Caco-2 (cell line): ENCODE data around the gene SAMMSON. TPM values are rescaled to one million over a fixed set of nuclear protein-coding genes. Genes with fewer than 3 reads are reported as not detected.

Source experiments
- BruUV-seq: library from RNA; stranded (reverse); fragments of 400-500 nt; replicated peaks from 2 replicates; lab custom pipeline; 2021; lab: Mats Ljungman, UMichigan
- CTCF ChIA-PET: fragments of 300-600 bp; sonication (Branson Sonifier 250); formaldehyde crosslinking; loops from one replicate; lab custom pipeline; 2022; ENCODE audit warnings: antibody characterized with exemption; lab: Charles Lee
- POLR2A ChIA-PET: fragments of 300-600 bp; sonication (Branson Sonifier 250); formaldehyde crosslinking; loops from one replicate; lab custom pipeline; 2022; ENCODE audit warnings: antibody characterized with exemption; lab: Charles Lee
- DNase-seq, 2 experiments: peaks; one replicate each; pipeline versions ENCODE4 v3.0.0 to v3.0.0-alpha.2; 2020 to 2022
- H3K27me3 ChIP-seq: replicated peaks from 2 replicates; pipeline ENCODE4 v1.6.0; 2011; ENCODE audit warnings: low read length; ENCODE audit not compliant: control insufficient read depth, insufficient read depth
- H3K36me3 ChIP-seq: 2 replicates; pipeline ENCODE4 v1.5.1; 2011; ENCODE audit warnings: low read length; ENCODE audit not compliant: control insufficient read depth, insufficient read depth
- H3K4me1 ChIP-seq: fragments of 250-450 bp; sonication (Bioruptor Pico); 2 replicates; pipeline ENCODE4 v1.5.1; 2020; ENCODE audit warnings: mild to moderate bottlenecking
- H3K4me3 ChIP-seq: 2 replicates; pipeline ENCODE4 v1.5.1; 2011; ENCODE audit warnings: low read depth, mild to moderate bottlenecking, control low read depth, low read length
- H3K9me3 ChIP-seq: fragments of 250-450 bp; sonication (Bioruptor Pico); 2 replicates; pipeline ENCODE4 v1.5.1; 2020; ENCODE audit warnings: mild to moderate bottlenecking, moderate library complexity
- H3K27ac Mint-ChIP-seq: one replicate; pipeline ENCODE4 v1.8.0; 2022; ENCODE audit warnings: mixed read lengths; ENCODE audit not compliant: unreplicated experiment
- H3K27me3 Mint-ChIP-seq: one replicate; pipeline ENCODE4 v1.8.0; 2022; ENCODE audit warnings: mixed read lengths; ENCODE audit not compliant: insufficient read depth, unreplicated experiment
- H3K36me3 Mint-ChIP-seq: one replicate; pipeline ENCODE4 v1.8.0; 2022; ENCODE audit warnings: mild to moderate bottlenecking, mixed read lengths; ENCODE audit not compliant: insufficient read depth, unreplicated experiment
- H3K4me1 Mint-ChIP-seq: one replicate; pipeline ENCODE4 v1.8.0; 2022; ENCODE audit warnings: low read depth, mixed read lengths; ENCODE audit not compliant: unreplicated experiment
- H3K4me3 Mint-ChIP-seq: one replicate; pipeline ENCODE4 v1.8.0; 2022; ENCODE audit warnings: mild to moderate bottlenecking, moderate library complexity, mixed read lengths; ENCODE audit not compliant: unreplicated experiment
- H3K9me3 Mint-ChIP-seq: one replicate; pipeline ENCODE4 v1.8.0; 2022; ENCODE audit warnings: mixed read lengths; ENCODE audit not compliant: unreplicated experiment
- intact Hi-C: fragments of 100-400 bp; cut with micrococcal nuclease; formaldehyde crosslinking; loops from one replicate; pipeline ENCODE4 v1.10.0; 2022; ENCODE audit not compliant: unreplicated experiment
- total RNA-seq: library from RNA; stranded (reverse); gene quantifications from 2 replicates; pipeline ENCODE4 v1.2.3, GENCODE V29; 2022
- TF ChIP-seq, protein P1 (sequence below), 2 experiments: fragments of 200-600 bp in 1 of 2; IDR thresholded peaks; 1 replicate in 1 of 2; 2 replicates in 1 of 2; pipeline versions ENCODE4 v1.5.1 to v1.8.0; 2011 to 2022; ENCODE audit warnings: antibody characterized with exemption in 1 of 2, control low read depth in 1 of 2, inconsistent platforms in 1 of 2, low read depth in 1 of 2, low read length in 1 of 2, mild to moderate bottlenecking in 1 of 2, moderate library complexity in 1 of 2; ENCODE audit not compliant: insufficient read depth in 1 of 2, severe bottlenecking in 1 of 2, unreplicated experiment in 1 of 2

The SAMMSON gene
- total RNA-seq, 1 experiment from 2014 or later, result not detected

DNA sequence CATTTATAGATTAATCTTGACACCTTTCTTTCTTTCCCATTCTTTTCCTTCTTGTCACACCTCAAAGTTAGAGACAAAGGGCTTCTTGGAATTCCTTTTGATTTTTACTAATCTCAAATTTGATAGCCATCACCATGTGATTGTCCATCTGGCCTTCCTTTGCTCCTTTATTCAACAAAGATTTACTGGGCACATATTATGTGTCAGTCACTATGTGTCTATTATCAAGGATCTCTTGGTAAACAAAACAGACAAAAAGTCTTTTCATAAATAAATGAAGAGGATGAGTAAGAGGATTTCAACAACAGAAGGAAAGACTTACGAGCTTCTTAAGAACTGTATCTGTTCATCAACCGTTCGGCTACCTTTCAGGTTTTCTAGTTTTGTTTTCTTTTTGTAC is 56.5 kb downstream of the SAMMSON start:
- intact Hi-C loops, result no loop called here
- Mint-ChIP-seq H3K27me3 (peaks cover 18% of the 10 kb centered on the region), H3K4me3 (no peak overlapping the region), H3K4me1 (no peaks in the 10 kb centered on the region), H3K36me3 (no peaks in the 10 kb centered on the region), H3K9me3 (no peaks in the 10 kb centered on the region), H3K27ac (no peak overlapping the region)
- Histone ChIP-seq H3K9me3 (no peaks in the 10 kb centered on the region), H3K36me3 (no peaks in the 10 kb centered on the region), H3K4me1 (no peaks in the 10 kb centered on the region), H3K4me3 (no peak overlapping the region), H3K27me3 (no peaks in the 10 kb centered on the region; the same call in 1 of the 2 replicates)
- ChIA-PET POLR2A (no interaction called here), CTCF (no interaction called here)
- TF ChIP-seq, protein P1, sequence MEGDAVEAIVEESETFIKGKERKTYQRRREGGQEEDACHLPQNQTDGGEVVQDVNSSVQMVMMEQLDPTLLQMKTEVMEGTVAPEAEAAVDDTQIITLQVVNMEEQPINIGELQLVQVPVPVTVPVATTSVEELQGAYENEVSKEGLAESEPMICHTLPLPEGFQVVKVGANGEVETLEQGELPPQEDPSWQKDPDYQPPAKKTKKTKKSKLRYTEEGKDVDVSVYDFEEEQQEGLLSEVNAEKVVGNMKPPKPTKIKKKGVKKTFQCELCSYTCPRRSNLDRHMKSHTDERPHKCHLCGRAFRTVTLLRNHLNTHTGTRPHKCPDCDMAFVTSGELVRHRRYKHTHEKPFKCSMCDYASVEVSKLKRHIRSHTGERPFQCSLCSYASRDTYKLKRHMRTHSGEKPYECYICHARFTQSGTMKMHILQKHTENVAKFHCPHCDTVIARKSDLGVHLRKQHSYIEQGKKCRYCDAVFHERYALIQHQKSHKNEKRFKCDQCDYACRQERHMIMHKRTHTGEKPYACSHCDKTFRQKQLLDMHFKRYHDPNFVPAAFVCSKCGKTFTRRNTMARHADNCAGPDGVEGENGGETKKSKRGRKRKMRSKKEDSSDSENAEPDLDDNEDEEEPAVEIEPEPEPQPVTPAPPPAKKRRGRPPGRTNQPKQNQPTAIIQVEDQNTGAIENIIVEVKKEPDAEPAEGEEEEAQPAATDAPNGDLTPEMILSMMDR (IDR thresholded peaks at IDR 0.05; ENCODE audit: insufficient read depth in 1 of 2, low read depth in 1 of 2, low read length in 1 of 2, severe bottlenecking in 1 of 2, unreplicated experiment in 1 of 2), result no peak
- DNase-seq, result no peak
- no TSS peak for BruUV-seq

DNA sequence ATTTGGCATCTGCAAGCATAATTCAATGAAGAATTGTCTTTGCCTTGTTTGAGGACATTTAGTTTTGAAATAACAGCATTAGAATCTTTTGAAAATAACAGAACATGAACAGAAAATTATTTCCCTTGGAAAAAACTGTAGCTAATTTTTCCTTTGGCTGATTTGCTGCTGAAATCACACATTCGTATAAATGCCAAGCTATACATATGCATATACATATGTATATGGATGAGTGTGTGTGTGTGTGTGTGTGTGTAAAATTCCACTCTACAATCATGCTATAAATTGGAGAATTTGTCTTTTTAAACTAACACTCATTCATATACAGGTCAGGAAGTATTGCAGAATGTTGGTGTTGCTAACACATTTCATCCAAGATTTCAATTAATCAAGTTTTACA is 57.9 kb downstream of the SAMMSON start:
- no TSS peak for BruUV-seq
- Histone ChIP-seq H3K36me3 (no peaks in the 10 kb centered on the region), H3K27me3 (no peaks in the 10 kb centered on the region; the same call in 1 of the 2 replicates), H3K9me3 (no peaks in the 10 kb centered on the region), H3K4me1 (no peaks in the 10 kb centered on the region), H3K4me3 (no peak overlapping the region)
- Mint-ChIP-seq H3K27ac (no peak overlapping the region), H3K27me3 (peaks cover 18% of the 10 kb centered on the region), H3K9me3 (no peaks in the 10 kb centered on the region), H3K4me3 (no peak overlapping the region), H3K36me3 (no peaks in the 10 kb centered on the region), H3K4me1 (no peaks in the 10 kb centered on the region)
- intact Hi-C loops, result no loop called here
- ChIA-PET CTCF (no interaction called here), POLR2A (no interaction called here)
- TF ChIP-seq, protein P1 (IDR thresholded peaks at IDR 0.05; ENCODE audit: insufficient read depth in 1 of 2, low read depth in 1 of 2, low read length in 1 of 2, severe bottlenecking in 1 of 2, unreplicated experiment in 1 of 2), result no peak
- no peak for DNase-seq

- Histone ChIP-seq H3K4me3 (no peak overlapping the region), H3K36me3 (no peaks in the 10 kb centered on the region), H3K27me3 (no peaks in the 10 kb centered on the region; the same call in 1 of the 2 replicates), H3K9me3 (no peaks in the 10 kb centered on the region), H3K4me1 (no peaks in the 10 kb centered on the region)
- BruUV-seq, result no TSS peak
- CTCF ChIA-PET, result no interaction called here
- TF ChIP-seq, protein P1 (IDR thresholded peaks at IDR 0.05; ENCODE audit: insufficient read depth in 1 of 2, low read depth in 1 of 2, low read length in 1 of 2, severe bottlenecking in 1 of 2, unreplicated experiment in 1 of 2), result no peak
- POLR2A ChIA-PET, result no interaction called here
- Mint-ChIP-seq H3K27me3 (peaks cover 5% of the 10 kb centered on the region), H3K4me3 (no peak overlapping the region), H3K9me3 (no peaks in the 10 kb centered on the region), H3K36me3 (no peaks in the 10 kb centered on the region), H3K27ac (no peak overlapping the region), H3K4me1 (no peaks in the 10 kb centered on the region)
- no peak for DNase-seq
- intact Hi-C loops, result no loop called here
These were observed 61.6 kb downstream of the SAMMSON start for GRCh38 chr3:70061096-70061495.
